ENCODE results near the gene APOM. TPM values are rescaled to one million over a fixed set of nuclear protein-coding genes. Genes with fewer than 3 reads are reported as not detected.

Gene APOM
- 0.42 and 0.43 TPM in 2 replicates for total RNA-seq (2014; rRNA removed; shearing (Covaris generic))
- 0.15 and 0.46 TPM in 2 replicates for polyA plus RNA-seq (2015; cell fraction: cytosol; rRNA removed)
- polyA plus RNA-seq (2015; cell fraction: nucleus; rRNA removed), result 3.6 TPM in 1 of 2 replicates, not detected in the other

- no peak for DNase-seq (ENCODE audit: low read depth, low spot score)
- in situ Hi-C loops (cut with HindIII; ENCODE audit: low pct_unique_long_range_greater_than_20kb, low sequenced_read_pairs), result no loop called here
Observed at GRCh38 chr6:31655349-31656237, at the start of gene APOM. TSS of gene APOM (plus strand) at chr6:31655894. CDS start at chr6:31655967, 73 bp downstream.

DNA sequence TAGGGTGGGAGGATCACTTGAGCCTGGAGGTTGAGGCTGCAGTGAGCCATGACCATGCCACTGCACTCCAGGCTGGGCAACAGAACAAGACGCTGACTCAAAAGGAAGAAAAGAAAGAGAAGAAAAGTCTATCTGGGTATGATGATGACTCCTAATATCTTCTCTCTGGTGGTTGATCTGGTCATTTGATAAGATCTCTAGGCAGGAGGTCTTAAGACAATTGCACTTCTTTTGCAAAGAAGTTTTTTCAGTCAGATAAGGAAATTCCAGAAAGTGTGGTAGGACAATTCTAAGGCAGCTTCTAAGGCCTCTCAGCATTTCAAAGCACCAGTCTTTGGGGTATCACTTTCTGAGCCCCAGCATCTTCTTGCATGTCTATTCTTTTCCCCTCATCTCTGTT lies 48.4 kb upstream of the APOM start:
- no peak for DNase-seq (ENCODE audit: low read depth, low spot score)
- in situ Hi-C loops (cut with HindIII; ENCODE audit: low pct_unique_long_range_greater_than_20kb, low sequenced_read_pairs), result no loop called here

GRCh38 chr6:31609519-31610406 lies 45.9 kb upstream of the APOM start:
- in situ Hi-C loops (cut with HindIII; ENCODE audit: low pct_unique_long_range_greater_than_20kb, low sequenced_read_pairs), result no loop called here
- DNase-seq (ENCODE audit: low read depth, low spot score), result no peak

GRCh38 chr6:31610968-31611367 lies 44.7 kb upstream of the APOM start:
- no peak for DNase-seq (ENCODE audit: low read depth, low spot score)
- in situ Hi-C loops (cut with HindIII; ENCODE audit: low pct_unique_long_range_greater_than_20kb, low sequenced_read_pairs), result no loop called here

DNA sequence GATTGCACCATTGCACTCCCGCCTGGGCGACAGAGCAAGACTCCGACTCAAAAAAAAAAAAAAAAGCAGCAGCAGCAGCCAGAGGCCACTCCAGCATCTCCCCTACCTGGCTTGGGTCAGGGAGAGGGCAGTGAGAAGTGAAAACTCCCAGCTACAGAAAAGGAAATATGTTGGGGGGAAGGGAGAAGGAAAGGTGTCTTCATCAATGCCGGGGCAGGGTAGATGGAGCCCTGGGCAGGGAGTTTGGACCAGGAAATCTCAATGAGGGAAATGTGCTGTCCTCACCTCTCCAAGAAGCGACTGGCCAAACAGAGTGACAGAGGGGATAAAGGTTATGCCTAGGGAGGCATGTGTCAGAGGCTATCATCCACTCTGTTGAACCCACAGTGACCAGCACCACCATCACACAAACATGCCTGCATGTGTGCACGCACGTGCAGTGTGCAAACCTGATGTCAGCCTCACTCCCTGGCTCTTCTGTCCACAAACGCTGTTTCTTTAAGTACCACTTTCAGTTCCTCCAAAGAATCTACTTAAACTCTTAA lies 41.5 kb upstream of the APOM start:
- DNase-seq (ENCODE audit: low read depth, low spot score), result no peak
- in situ Hi-C loops (cut with HindIII; ENCODE audit: low pct_unique_long_range_greater_than_20kb, low sequenced_read_pairs), result no loop called here

- DNase-seq (ENCODE audit: low read depth, low spot score), result no peak
- in situ Hi-C loops (cut with HindIII; ENCODE audit: low pct_unique_long_range_greater_than_20kb, low sequenced_read_pairs), result no loop called here
Observed at GRCh38 chr6:31614684-31615578, 40.8 kb upstream of the APOM start, which contains the start of gene AIF1. TSS of gene AIF1 (plus strand) at chr6:31615234. CDS start at chr6:31615330, 96 bp downstream.

- no peak for DNase-seq (ENCODE audit: low read depth, low spot score)
- in situ Hi-C loops (cut with HindIII; ENCODE audit: low pct_unique_long_range_greater_than_20kb, low sequenced_read_pairs), result no loop called here
Observed at GRCh38 chr6:31615748-31616147, 39.9 kb upstream of the APOM start.

DNA sequence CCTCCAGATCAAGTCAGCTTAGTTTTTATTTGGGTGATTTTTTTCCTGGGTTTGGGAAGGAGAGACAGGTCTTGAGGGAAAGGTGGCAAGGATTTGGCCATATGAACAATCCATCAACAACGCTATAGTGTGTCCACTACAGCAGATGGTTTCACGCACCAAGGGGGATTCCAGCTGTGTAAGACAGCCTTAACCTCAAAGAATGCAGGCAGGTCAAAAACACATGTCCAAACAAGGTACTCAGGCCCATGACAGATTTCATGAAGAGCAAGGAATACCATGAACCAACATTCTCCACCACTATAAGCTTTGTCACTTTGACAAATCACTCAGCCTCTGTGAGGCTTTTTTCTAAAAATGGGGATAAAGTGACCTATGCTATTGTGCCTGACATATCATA lies 38.7 kb upstream of the APOM start:
- in situ Hi-C loops (cut with HindIII; ENCODE audit: low pct_unique_long_range_greater_than_20kb, low sequenced_read_pairs), result no loop called here
- no peak for DNase-seq (ENCODE audit: low read depth, low spot score)

- in situ Hi-C loops (cut with HindIII; ENCODE audit: low pct_unique_long_range_greater_than_20kb, low sequenced_read_pairs), result no loop called here
- peak; percentile 98 for DNase-seq (ENCODE audit: low read depth, low spot score)
Observed at GRCh38 chr6:31619805-31620585, 35.7 kb upstream of the APOM start.

GRCh38 chr6:31620586-31621319 lies 34.9 kb upstream of the APOM start, which contains the start of gene PRRC2A:
TSS of gene PRRC2A (plus strand) at chr6:31620715. CDS start at chr6:31622790, 2,075 bp downstream.
- peak; percentile 71 for DNase-seq (ENCODE audit: low read depth, low spot score)
- in situ Hi-C loops (cut with HindIII; ENCODE audit: low pct_unique_long_range_greater_than_20kb, low sequenced_read_pairs), result no loop called here

DNA sequence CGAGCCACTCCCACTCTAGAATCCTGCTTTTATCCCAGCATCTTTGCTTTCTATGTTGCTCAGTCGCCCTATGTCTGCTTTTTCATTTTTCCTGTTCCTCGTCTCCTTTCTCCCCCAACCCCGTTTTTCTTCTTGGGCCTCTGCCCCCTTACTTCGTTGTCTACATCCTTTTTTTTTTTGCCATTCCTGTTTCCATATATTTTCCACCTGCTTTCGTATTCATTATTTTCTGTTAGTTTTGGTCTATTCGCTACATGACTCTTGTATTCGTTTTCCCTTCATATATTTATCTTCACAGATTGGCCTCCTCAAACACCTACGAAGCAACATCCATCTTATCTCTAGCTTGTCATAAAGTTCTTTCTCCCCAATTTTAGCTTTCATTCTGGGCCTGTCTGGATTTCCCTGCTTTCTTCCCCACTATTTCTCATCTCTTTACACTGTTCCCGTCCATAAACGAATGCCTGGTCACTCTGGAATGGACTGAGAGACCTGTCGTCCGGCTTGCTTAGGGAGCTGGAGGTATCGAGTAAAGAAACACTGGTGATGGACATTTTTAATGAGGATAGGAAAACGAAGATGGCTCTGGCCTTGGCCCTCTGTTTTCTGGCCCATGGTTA lies 34.3 kb upstream of the APOM start:
- DNase-seq (ENCODE audit: low read depth, low spot score), result no peak
- in situ Hi-C loops (cut with HindIII; ENCODE audit: low pct_unique_long_range_greater_than_20kb, low sequenced_read_pairs), result no loop called here

- no peak for DNase-seq (ENCODE audit: low read depth, low spot score)
- in situ Hi-C loops (cut with HindIII; ENCODE audit: low pct_unique_long_range_greater_than_20kb, low sequenced_read_pairs), result no loop called here
Observed at GRCh38 chr6:31621991-31622390, 33.7 kb upstream of the APOM start.

GRCh38 chr6:31622684-31623091 lies 33.0 kb upstream of the APOM start:
- no peak for DNase-seq (ENCODE audit: low read depth, low spot score)
- in situ Hi-C loops (cut with HindIII; ENCODE audit: low pct_unique_long_range_greater_than_20kb, low sequenced_read_pairs), result no loop called here

- in situ Hi-C loops (cut with HindIII; ENCODE audit: low pct_unique_long_range_greater_than_20kb, low sequenced_read_pairs), result no loop called here
- no peak for DNase-seq (ENCODE audit: low read depth, low spot score)
Observed at GRCh38 chr6:31624070-31624469, 31.6 kb upstream of the APOM start.

- no peak for DNase-seq (ENCODE audit: low read depth, low spot score)
- in situ Hi-C loops (cut with HindIII; ENCODE audit: low pct_unique_long_range_greater_than_20kb, low sequenced_read_pairs), result no loop called here
Observed at GRCh38 chr6:31626952-31627351, 28.7 kb upstream of the APOM start.

Measured in SK-MEL-5 (cell line).